CD4-positive, alpha-beta T cell treated with Interleukin-1 beta for 1 hour (primary cell): ENCODE measurements around the gene SHISA9.

Source experiments
- DNase-seq, 2 donors: peaks; one replicate each; pipeline ENCODE4 v3.0.0-alpha.2; 2020 to 2022

SHISA9 gene

GRCh38 chr16:13083681-13084080 is 182.3 kb downstream of the SHISA9 start:
- DNase-seq: no peak

DNA sequence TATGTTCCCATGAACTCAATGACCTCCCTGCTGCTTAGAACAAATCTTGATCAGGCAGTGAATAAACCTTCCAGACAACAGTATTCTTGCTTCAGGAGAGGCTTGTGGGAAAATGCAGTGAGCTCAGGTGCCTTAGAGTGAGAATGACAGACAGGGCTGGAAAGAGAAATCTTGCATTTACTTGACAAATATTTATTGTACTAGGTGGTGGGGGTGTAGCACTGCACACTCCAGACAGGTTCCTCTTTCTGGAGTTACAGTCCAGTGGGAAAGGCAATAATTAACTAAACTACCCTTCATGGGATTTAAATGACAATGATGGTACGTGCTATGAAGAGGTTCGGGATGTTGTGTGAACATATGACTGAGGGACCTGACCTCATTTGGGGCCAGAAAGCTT is 182.9 kb downstream of the SHISA9 start:
- DNase-seq: no peak

DNA sequence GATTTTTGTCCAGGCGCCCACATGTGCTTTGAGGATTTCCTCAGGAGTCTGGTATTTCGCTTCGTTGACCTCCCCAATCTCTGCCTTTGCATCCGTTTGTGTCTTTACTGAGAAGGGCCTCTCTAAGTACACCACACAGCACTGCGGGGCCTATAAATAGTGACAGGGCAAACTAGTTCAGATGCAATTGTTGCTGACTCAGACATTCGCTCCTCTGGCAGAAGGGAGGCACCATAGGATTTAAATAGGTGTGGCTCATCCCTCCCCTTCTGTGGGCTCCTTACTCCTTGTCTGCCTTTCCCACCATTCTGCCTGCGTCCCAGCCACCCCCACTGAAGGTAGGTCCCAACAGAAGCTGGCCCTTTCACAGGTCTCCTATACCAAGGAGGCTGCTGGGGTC is 192.3 kb downstream of the SHISA9 start:
- no peak for DNase-seq

- no peak for DNase-seq
Measured at GRCh38 chr16:13095061-13095460, 193.7 kb downstream of the SHISA9 start.

DNA sequence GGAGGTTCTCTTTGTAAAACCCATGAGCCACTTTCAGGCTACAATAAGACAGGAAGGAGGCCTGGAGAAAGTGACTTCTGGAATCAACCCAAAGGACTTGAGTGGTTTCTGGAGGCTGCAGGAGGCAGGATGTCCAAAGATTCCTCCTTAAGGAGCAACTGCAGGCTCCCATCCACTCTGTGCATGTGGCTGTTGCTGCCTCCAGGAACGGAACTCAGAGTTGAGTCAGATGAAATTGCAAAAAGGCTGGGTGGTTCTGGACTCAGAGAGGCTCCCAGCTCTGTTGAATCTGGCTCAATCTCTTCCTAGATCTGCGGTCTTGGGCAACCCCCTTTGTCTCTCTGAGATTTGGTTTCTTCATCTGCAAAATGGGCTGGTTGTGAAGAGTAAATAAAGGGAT is 197.1 kb downstream of the SHISA9 start:
- DNase-seq: no peak

- DNase-seq: no peak
Measured at GRCh38 chr16:13099822-13100221, 198.4 kb downstream of the SHISA9 start.

- DNase-seq: no peak
Measured at GRCh38 chr16:13100970-13101369, 199.6 kb downstream of the SHISA9 start.

DNA sequence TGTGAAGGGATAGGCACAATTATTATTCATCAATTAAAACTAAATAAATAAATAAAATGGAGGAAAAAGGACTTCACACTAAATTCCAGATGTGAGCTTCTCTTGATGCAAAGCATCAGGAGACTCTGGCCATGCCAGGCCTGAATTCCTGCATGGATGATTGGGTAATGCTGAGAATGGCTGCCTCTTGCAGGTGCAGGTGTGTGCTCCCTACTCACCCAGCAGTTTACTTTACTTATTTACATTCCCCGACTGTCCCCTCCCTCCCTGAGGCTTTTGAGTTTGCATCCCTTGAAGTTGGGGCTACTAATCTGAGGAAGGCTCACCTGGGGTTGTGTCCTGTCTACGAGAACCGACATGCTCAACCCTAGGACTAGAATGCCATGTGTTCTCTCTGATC is 200.4 kb downstream of the SHISA9 start:
- DNase-seq: no peak

GRCh38 chr16:13102401-13102800 is 201.0 kb downstream of the SHISA9 start:
- DNase-seq: no peak

- DNase-seq: no peak
Measured at GRCh38 chr16:13103831-13104530, 202.6 kb downstream of the SHISA9 start.

DNA sequence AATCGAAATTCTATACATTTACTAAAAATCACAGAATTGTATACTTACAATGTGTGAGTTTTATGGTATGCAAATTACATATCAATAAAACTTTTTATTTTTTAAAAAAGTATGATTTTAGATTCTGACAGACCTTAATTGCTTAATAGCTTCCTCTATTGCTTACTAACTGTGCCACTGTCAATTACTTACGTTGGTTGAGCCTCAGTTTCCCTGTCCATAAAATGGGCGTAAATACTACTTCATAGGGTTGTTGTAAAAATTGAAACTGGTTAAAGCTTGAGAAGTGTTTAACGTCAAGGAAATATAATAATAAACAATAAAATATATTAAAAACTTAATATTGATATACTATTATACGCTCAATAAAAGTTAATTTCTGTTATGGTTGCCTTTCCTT is 203.4 kb downstream of the SHISA9 start:
- no peak for DNase-seq

- no peak for DNase-seq
Measured at GRCh38 chr16:13105427-13105826, 204.0 kb downstream of the SHISA9 start.

GRCh38 chr16:13106464-13106863 is 205.1 kb downstream of the SHISA9 start:
- DNase-seq: no peak

DNA sequence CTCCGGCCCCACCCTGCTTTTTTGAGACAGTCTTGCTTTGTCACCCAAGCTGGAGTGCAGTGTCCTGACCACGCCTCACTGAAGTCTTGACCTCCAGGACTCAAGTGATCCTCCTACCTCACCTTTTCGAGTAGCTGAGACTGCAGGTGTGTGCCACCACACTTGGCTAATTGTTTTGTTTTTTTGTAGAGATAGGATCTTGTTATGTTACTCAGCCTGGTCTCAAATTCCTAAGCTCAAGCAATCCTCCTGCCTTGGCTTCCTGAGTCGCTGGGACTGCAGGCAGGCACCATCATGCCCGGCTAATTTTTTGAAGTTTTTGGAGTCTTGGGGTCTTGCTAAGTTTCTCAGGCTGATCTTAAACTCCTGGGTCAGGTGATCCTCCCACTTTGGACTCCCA is 206.7 kb downstream of the SHISA9 start:
- no peak for DNase-seq

GRCh38 chr16:13109171-13109570 is 207.8 kb downstream of the SHISA9 start:
- no peak for DNase-seq

DNA sequence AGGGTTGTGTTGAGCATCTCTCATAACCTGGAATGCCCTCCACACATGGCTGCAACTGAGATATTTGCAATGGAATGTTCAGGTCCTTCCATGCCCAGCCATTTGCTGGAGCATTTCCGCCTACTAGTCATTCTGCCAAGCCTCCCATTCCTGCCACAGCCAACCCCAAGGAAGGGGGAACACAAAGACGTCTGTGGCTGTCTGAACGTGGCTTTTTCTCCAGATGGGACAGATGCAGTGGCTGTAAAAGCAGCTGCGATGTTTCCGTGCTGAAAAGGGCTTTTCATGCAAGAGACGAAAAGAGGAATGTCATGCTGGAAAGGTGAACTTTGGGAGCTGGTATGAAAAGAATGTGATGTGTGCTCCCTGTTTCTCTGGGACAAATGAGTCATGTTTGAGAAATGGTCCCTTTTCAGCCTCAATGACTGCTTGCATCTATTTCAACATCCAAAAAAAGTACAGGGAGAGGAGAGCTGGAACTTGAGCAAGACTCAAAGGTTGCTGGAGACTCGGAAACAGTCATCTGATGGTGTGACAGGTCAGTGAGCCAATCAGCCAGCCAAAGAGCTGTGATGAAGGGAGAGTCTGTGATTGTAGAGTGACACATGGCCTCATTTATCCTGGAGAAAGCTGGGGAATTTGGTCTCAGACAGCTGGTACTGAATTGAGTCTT is 208.9 kb downstream of the SHISA9 start:
- no peak for DNase-seq

- DNase-seq: no peak
Measured at GRCh38 chr16:13111747-13112146, 210.3 kb downstream of the SHISA9 start.

DNA sequence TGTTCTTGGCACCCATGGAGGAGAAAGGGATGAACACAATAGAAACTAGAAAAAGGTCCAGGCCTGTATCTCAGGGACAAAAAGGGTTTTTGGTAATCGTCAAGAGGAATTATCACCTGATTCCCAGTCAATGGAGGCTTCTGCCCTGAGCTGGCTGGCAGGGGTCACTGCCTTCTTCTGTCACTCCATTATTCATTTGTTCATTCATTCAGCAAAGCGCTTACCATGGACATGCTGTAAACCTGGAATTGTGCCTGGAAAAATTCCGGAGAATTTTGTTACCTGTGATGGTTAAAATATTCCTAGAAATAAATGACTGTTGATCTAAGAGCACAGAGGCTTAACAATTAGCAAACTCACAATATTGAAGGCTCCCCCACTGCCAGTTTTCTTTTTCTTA is 212.3 kb downstream of the SHISA9 start:
- no peak for DNase-seq

DNA sequence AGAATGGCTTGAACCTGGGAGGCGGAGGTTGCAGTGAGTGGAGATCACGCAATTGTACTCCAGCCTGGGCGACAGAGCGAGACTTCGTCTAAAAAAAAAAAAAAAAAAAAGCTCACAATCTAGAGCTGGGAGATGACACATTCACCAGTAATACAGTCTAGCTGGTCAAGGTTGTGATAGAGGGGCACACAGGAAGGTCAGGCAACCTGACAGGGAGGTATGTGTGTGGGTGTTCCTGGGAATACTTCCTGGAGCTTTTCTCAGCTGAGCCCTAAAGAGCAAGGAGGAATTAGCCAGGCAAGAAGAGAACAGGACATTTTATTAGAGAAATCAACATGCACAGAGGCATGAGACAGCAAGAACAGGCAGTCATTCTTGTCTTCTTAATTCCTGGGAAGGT is 216.7 kb downstream of the SHISA9 start:
- DNase-seq: no peak

GRCh38 chr16:13120091-13120490 is 218.7 kb downstream of the SHISA9 start:
- DNase-seq: no peak

GRCh38 chr16:13120557-13120956 is 219.2 kb downstream of the SHISA9 start:
- DNase-seq: no peak

GRCh38 chr16:13123991-13124390 is 222.6 kb downstream of the SHISA9 start:
- no peak for DNase-seq

DNA sequence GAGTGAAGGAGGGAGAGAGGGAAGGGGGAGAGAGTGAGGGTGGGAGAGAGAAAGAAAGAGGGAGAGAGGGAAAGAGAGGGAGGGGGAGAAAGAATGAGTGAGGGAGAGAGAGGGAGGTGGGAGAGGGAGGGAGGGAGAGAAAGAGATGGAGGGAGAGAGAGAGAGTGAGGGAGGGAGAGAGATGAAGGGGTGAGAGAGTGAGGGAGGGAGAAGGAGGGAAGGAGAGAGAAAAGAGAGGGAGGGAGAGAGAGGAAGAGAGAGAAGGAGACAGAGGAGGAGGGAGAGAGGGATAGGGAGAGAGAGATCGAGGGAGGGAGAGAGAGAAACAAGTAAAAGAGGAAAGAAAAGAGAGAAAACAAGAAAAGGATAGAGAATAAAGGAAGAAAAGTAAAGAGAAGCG is 225.7 kb downstream of the SHISA9 start:
- no peak for DNase-seq

DNA sequence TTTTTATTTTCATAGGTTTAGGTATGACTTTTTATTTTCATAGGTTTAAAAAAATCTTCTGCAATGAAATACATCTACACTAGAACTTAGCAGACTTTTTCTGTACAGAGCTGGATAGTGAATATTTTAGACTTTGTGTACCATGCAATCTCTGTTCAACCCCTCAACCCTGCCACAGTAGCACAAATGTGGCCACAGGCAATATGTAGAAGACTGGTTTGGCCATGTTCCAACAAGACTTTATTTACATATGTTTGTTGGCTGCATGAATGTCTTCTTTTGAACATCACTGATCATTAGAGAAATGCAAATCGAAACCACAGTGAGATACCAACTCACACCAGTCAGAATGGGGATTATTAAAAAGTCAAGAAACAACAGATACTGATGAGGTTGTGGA is 229.2 kb downstream of the SHISA9 start:
- no peak for DNase-seq

DNA sequence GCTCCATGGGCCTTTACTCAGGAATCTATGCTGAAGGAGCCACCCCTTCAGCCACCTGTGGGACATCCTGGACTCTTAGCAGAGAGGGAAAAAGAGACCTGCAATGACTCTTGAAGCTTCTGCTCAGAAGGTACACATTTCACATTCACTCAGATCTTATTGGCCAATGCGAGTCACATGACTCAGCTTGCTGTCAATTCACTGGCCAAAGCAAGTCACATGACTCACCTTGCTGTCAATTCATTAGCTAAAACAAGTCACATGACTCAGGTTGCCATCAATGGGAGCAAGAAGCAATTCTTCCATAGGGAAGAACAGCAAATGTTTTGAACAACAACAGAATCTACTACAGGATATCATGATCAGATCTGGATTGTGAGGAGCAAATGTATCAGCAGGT is 233.4 kb downstream of the SHISA9 start:
- DNase-seq: no peak
